ENCODE measurements around the gene ARFRP1. TPM values are rescaled to one million over a fixed set of nuclear protein-coding genes. Genes with fewer than 3 reads are reported as not detected.

The ARFRP1 gene
- total RNA-seq, 1 experiment from 2014 or later, result 42.7 TPM

GRCh38 chr20:63692436-63693082 is 15.2 kb downstream of the ARFRP1 start:
- Histone ChIP-seq H3K14ac (ENCODE audit: insufficient read depth, low read length) (no peak overlapping the region), H3K18ac (ENCODE audit: insufficient read length, low read depth, low read length) (no peak overlapping the region), H3K4ac (ENCODE audit: low read depth, low read length) (no peak overlapping the region), H3K27me3 (ENCODE audit: insufficient read depth, low read length) (no peaks in the 10 kb centered on the region), H3K4me1 (ENCODE audit: insufficient read depth, low read length) (no peaks in the 10 kb centered on the region), H2BK20ac (ENCODE audit: low read depth, low read length, poor library complexity, severe bottlenecking) (no peak overlapping the region), H2AK5ac (ENCODE audit: insufficient read length, low read length) (no peak overlapping the region), H3K9me3 (ENCODE audit: control insufficient read depth, low read depth, low read length) (no peaks in the 10 kb centered on the region), H3K9ac (ENCODE audit: extremely low read depth, insufficient read length, low read length) (no peak overlapping the region), H3K23ac (ENCODE audit: insufficient read length, low read depth, low read length) (no peak overlapping the region), H3K56ac (ENCODE audit: insufficient read length, low read depth, low read length) (no peak overlapping the region), H3K4me2 (ENCODE audit: insufficient read depth, insufficient read length, low read length) (no peak overlapping the region), H2BK12ac (ENCODE audit: insufficient read length, low read depth, low read length) (no peak overlapping the region), H3K23me2 (ENCODE audit: insufficient read length, low read depth, low read length, poor library complexity, severe bottlenecking) (peaks cover 4% of the 10 kb centered on the region), H4K20me1 (ENCODE audit: control insufficient read depth, insufficient read depth, insufficient read length) (no peaks in the 10 kb centered on the region), H2BK15ac (ENCODE audit: low read depth, low read length) (no peak overlapping the region), H3T11ph (ENCODE audit: low read length) (no peak overlapping the region), H2BK5ac (ENCODE audit: insufficient read length, low read length) (no peak overlapping the region), H2AFZ (ENCODE audit: low read length) (no peak overlapping the region), H4K5ac (ENCODE audit: insufficient read length, low read depth, low read length) (no peak overlapping the region), H4K91ac (ENCODE audit: insufficient read length, low read depth, low read length) (no peak overlapping the region), H3K79me2 (ENCODE audit: insufficient read depth, low read length) (no peaks in the 10 kb centered on the region), H2BK120ac (ENCODE audit: low read depth, low read length, poor library complexity, severe bottlenecking) (no peak overlapping the region), H3K27ac (ENCODE audit: insufficient read length, low read depth, low read length) (no peak overlapping the region), H4K8ac (replicated peaks; ENCODE audit: insufficient read length, low read depth, low read length) (no peak overlapping the region), H3K79me1 (ENCODE audit: insufficient read depth, low read depth, low read length, poor library complexity, severe bottlenecking) (no peaks in the 10 kb centered on the region)
- peaks cover 2 to 8% of the 10 kb centered on the region in 2 experiments for H3K4me1 Mint-ChIP-seq
- H3K36me3 Mint-ChIP-seq (ENCODE audit: insufficient read depth in 1 of 3, low read depth in 3 of 3), result peaks cover 14 to 20% (median 17%) of the 10 kb centered on the region in 3 experiments; a peak in 6 of 7 replicates
- no CpG with 5 or more reads among the region's 20 CpGs for WGBS (ENCODE audit: extremely low coverage, insufficient read length, low lambda C conversion rate)
- no peak overlapping the region for H3K27ac Mint-ChIP-seq
- no peak overlapping the region for H3K4me3 Mint-ChIP-seq
- TF ChIP-seq CTCF (conservative IDR thresholded peaks at IDR 0.05), result no peak
- H3K9me3 Mint-ChIP-seq, result peaks cover 3 to 5% of the 10 kb centered on the region in 2 experiments; a peak in 3 of 5 replicates
- peaks cover 5% of the 10 kb centered on the region for H3K27me3 Mint-ChIP-seq (ENCODE audit: low read depth)
- no peak for DNase-seq
